Measurements from ENCODE around the gene HIVEP2. TPM values are rescaled to one million over a fixed set of nuclear protein-coding genes. Genes with fewer than 3 reads are reported as not detected.

The HIVEP2 gene
- total and polyA plus RNA-seq, 2 donors (not counting 3 experiments of a cell fraction or from before 2014, with no cell fraction given), result 1.3 to 4.7 TPM

GRCh38 chr6:142705054-142705453 is 239.9 kb downstream of the HIVEP2 start:
- FAIRE-seq (no peak), DNase-seq (ENCODE audit: low read depth, low spot score) (no peak)
- Histone ChIP-seq H3K4me3 (replicated peaks in 1 of 3; ENCODE audit: insufficient read depth in 1 of 3, low read depth in 1 of 3, low read length in 3 of 3) (no peak overlapping the region), H3K9me3 (replicated peaks; ENCODE audit: control insufficient read depth, insufficient read depth, low read length) (no peaks in the 10 kb centered on the region), H2AFZ (ENCODE audit: low read depth, low read length) (no peak overlapping the region), H3K9me1 (replicated peaks; ENCODE audit: control insufficient read depth, extremely low read depth, insufficient read depth, low read length) (no peaks in the 10 kb centered on the region), H3K36me3 (ENCODE audit: control insufficient read depth in 2 of 2, extremely low read depth in 1 of 2, insufficient read depth in 2 of 2, low read length in 2 of 2) (no peaks in the 10 kb centered on the region), H3K27me3 (ENCODE audit: control insufficient read depth in 2 of 2, insufficient read depth in 2 of 2, low read length in 2 of 2) (no peaks in the 10 kb centered on the region), H3K9ac (replicated peaks; ENCODE audit: extremely low read depth, insufficient read depth, low read length) (no peak overlapping the region), H4K20me1 (replicated peaks; ENCODE audit: control insufficient read depth, extremely low read depth, insufficient read depth, low read length) (no peaks in the 10 kb centered on the region), H3K79me2 (ENCODE audit: control insufficient read depth, insufficient read depth, low read length) (no peaks in the 10 kb centered on the region), H3K4me2 (ENCODE audit: insufficient read depth, low read length) (no peak overlapping the region), H3K4me1 (ENCODE audit: control insufficient read depth, extremely low read depth, insufficient read depth, low read length) (peaks cover 7% of the 10 kb centered on the region), H3K27ac (ENCODE audit: insufficient read depth, low read depth, low read length) (no peak overlapping the region)
- CTCF ChIA-PET, result interaction anchor here (1.2 kb wide), 1 partner anchor 44 kb away, joined by 3 read pairs; no protein-coding TSS in a partner anchor
- intact Hi-C loops (cut with micrococcal nuclease) (no loop called here), dilution Hi-C loops (cut with MboI; ENCODE audit: extremely low pct_ligation_motif_present, low sequenced_read_pairs) (no loop called here)
- no TSS peak for BruUV-seq (replicated peaks)
- POLR2A ChIA-PET, result no interaction called here
- TF ChIP-seq POLR2A (IDR thresholded peaks at IDR 0.05; ENCODE audit: low read depth, low read length) (no peak), FOS (IDR thresholded peaks at IDR 0.05; ENCODE audit: borderline replicate concordance, insufficient read depth, low read length) (no peak), MAX (IDR thresholded peaks at IDR 0.05; ENCODE audit: insufficient read depth, insufficient read length) (no peak), POLR2AphosphoS5 (IDR thresholded peaks at IDR 0.05; ENCODE audit: insufficient read depth, low read depth, low read length) (no peak), JUN (IDR thresholded peaks at IDR 0.05; ENCODE audit: borderline replicate concordance, insufficient read depth, insufficient read length, low read depth) (no peak), GATA2 (IDR thresholded peaks at IDR 0.05; ENCODE audit: insufficient read depth, insufficient read length, low read depth, low read length) (no peak), EZH2 (IDR thresholded peaks at IDR 0.05; ENCODE audit: borderline replicate concordance, low read depth, low read length, severe bottlenecking) (no peak), CTCF (IDR thresholded peaks at IDR 0.05; ENCODE audit: extremely low read depth in 1 of 2, insufficient read depth in 1 of 2, low read depth in 1 of 2, low read length in 2 of 2) (no peak), MYC (IDR thresholded peaks at IDR 0.05; ENCODE audit: low read depth, low read length) (no peak)
